Spleen (tissue), 11 donors: ENCODE data around the gene PIK3R3. TPM values are rescaled to one million over a fixed set of nuclear protein-coding genes. Genes with fewer than 3 reads are reported as not detected.

Source experiments
- DNase-seq: peaks from one replicate; pipeline ENCODE4 v3.0.0-alpha.2; 2020
- H3K27ac ChIP-seq, 8 donors: fragments of 200-600 bp; sonication (generic) in 7 of 8; 1 replicate in 4 of 8; 2 replicates in 4 of 8; pipeline versions ENCODE4 v1.5.0 to v1.8.0; 2016 to 2021; ENCODE audit warnings: inconsistent platforms in 4 of 8, mild to moderate bottlenecking in 4 of 8, moderate library complexity in 1 of 8
- H3K27me3 ChIP-seq, 7 donors: fragments of 200-600 bp; sonication (generic) in 6 of 7; replicated peaks in 1 of 7; 1 replicate in 4 of 7; 2 replicates in 3 of 7; pipeline versions ENCODE4 v1.5.0 to v1.8.0; 2016 to 2021; ENCODE audit warnings: inconsistent platforms in 3 of 7, mild to moderate bottlenecking in 1 of 7
- H3K36me3 ChIP-seq, 6 donors: fragments of 200-600 bp; sonication (generic) in 5 of 6; 1 replicate in 4 of 6; 2 replicates in 2 of 6; pipeline versions ENCODE4 v1.5.0 to v1.8.0; 2016 to 2021; ENCODE audit warnings: inconsistent platforms in 2 of 6
- H3K4me1 ChIP-seq, 6 donors: fragments of 200-600 bp; sonication (generic) in 5 of 6; 1 replicate in 3 of 6; 2 replicates in 3 of 6; pipeline versions ENCODE4 v1.5.0 to v1.8.0; 2016 to 2021; ENCODE audit warnings: inconsistent platforms in 3 of 6
- H3K4me3 ChIP-seq, 8 donors: fragments of 200-600 bp; sonication (generic) in 7 of 8; 1 replicate in 4 of 8; 2 replicates in 4 of 8; pipeline versions ENCODE4 v1.5.0 to v1.8.0; 2016 to 2021; ENCODE audit warnings: inconsistent platforms in 4 of 8, mild to moderate bottlenecking in 4 of 8, moderate library complexity in 2 of 8
- H3K9me3 ChIP-seq, 8 donors: fragments of 200-600 bp; sonication (generic) in 7 of 8; 1 replicate in 4 of 8; 2 replicates in 4 of 8; pipeline versions ENCODE4 v1.5.0 to v1.8.0; 2016 to 2021; ENCODE audit warnings: inconsistent platforms in 4 of 8
- CTCF ChIP-seq, 11 experiments: fragments of 200-600 bp in 7 of 11; fragments of 450-650 bp in 4 of 11; sonication (generic) in 4 of 11; IDR thresholded peaks in 8 of 11; conservative IDR thresholded peaks in 3 of 11; 1 replicate in 7 of 11; 2 replicates in 4 of 11; pipeline versions ENCODE4 v1.4.0 to v1.8.0; 2016 to 2021; ENCODE audit warnings: antibody characterized with exemption in 11 of 11, inconsistent platforms in 4 of 11, mild to moderate bottlenecking in 1 of 11
- POLR2A ChIP-seq, 3 donors: fragments of 450-650 bp; IDR thresholded peaks; one replicate each; pipeline ENCODE4 v1.5.1; 2017; ENCODE audit warnings: antibody characterized with exemption in 3 of 3, mild to moderate bottlenecking in 1 of 3
- POLR2AphosphoS5 ChIP-seq, 3 donors: sonication (generic); formaldehyde crosslinking; IDR thresholded peaks; one replicate each; pipeline ENCODE4 v1.5.1; 2017; ENCODE audit warnings: antibody characterized with exemption in 3 of 3
- WGBS, 5 donors: extraction: QIAGEN DNeasy Blood & Tissue Kit in 3 of 5; methylation state at CpG; one replicate each; pipeline versions ENCODE4 v1.1.5 to v1.1.7; 2013 to 2018; 5-methylcytosine and 5-hydroxymethylcytosine counted together
- intact Hi-C: fragments of 100-400 bp; cut with DNase I; formaldehyde crosslinking; loops from one replicate; pipeline ENCODE4 v1.15.0; 2023; ENCODE audit warnings: low total_unique reads
- polyA plus RNA-seq, 3 donors: library from polyadenylated mRNA; stranded (reverse); fragments of 200-250 nt; gene quantifications; one replicate each; pipeline ENCODE4 v1.2.1, GENCODE V29; 2013
- total RNA-seq, 7 donors: library from RNA; depleted of rRNA in 3 of 7; stranded (reverse); fragments of >200 nt in 3 of 7; fragmentation: NEBNext Ultra II Directional in 4 of 7; extraction: Animal tissue kit (Norgen Biotek cat#: 25700) in 4 of 7; gene quantifications; one replicate each; pipeline versions ENCODE4 v1.1.0 to v1.2.1, GENCODE V29; 2016 to 2021
- donor health status: healthy with polysubstance abuse.
- donor health status: DM: no; HTN: no; CAD: no; lungs with moderate emphysema.
- donor health status: DM: no; HTN: no; CAD: no.
- donor health status: Bipolar disorder and iron deficiency.
- donor health status: healthy.
- donor health status: DM: no; HTN: no; CAD: no.
- donor health status: DM: yes; HTN: yes; CAD: no.

PIK3R3 gene
- total and polyA plus RNA-seq, 10 donors, result 3.1 to 45.9 (median 23.9) TPM

GRCh38 chr1:46080257-46080656, 52.2 kb downstream of the PIK3R3 start:
- WGBS, 5 donors, result 80 to 93% (median 84%) methylated on average over 3 of the region's 3 CpGs
- intact Hi-C loops, result no loop called here

DNA sequence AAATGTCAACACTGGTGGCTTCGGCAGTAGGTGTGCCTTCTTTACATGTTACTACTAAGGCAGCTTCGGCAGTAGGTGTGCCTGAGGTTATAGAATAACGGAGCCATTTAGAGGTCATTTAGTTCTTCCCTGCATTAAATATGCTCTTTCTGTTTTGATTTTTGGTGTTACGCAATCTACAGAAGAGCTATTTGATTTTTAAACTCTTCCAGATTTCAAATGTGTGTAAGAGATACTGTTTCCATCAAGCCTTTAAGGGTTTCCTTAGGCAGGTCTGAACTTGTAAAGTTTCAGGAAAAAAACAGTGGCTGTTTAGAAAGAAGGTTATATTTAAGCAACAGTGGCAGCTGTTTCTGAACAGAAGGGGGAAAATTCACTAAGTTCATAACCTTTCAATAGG, 54.8 kb downstream of the PIK3R3 start:
- DNase-seq, result no peak

More at GRCh38 chr1:46080257-46080656, 52.2 kb downstream of the PIK3R3 start:
- Histone ChIP-seq H3K27me3 (no peaks in the 10 kb centered on the region), H3K9me3 (peaks cover 0 to 3% (median 0%) of the 10 kb centered on the region in 8 donors), H3K4me3 (no peak overlapping the region), H3K4me1 (peaks cover 0 to 32% (median 13%) of the 10 kb centered on the region in 6 donors), H3K36me3 (peaks cover 0 to 5% (median 0%) of the 10 kb centered on the region in 6 donors), H3K27ac (no peak overlapping the region)
- no peak for TF ChIP-seq POLR2A (IDR thresholded peaks at IDR 0.05)
- TF ChIP-seq CTCF (IDR thresholded peaks at IDR 0.05 in 8 of 11, conservative IDR thresholded peaks at IDR 0.05 in 3 of 11), result no peak
- TF ChIP-seq POLR2AphosphoS5 (IDR thresholded peaks at IDR 0.05), result no peak
- DNase-seq, result no peak

GRCh38 chr1:46076343-46076742, 56.1 kb downstream of the PIK3R3 start:
- DNase-seq, result no peak
- Histone ChIP-seq H3K36me3 (peaks cover 0 to 12% (median 0%) of the 10 kb centered on the region in 6 donors), H3K9me3 (no peaks in the 10 kb centered on the region), H3K27ac (no peak overlapping the region), H3K27me3 (no peaks in the 10 kb centered on the region), H3K4me1 (peaks cover 0 to 23% (median 8%) of the 10 kb centered on the region in 6 donors), H3K4me3 (no peak overlapping the region)
- intact Hi-C loops, result no loop called here
- 85 to 91% (median 89%) methylated on average over 2 of the region's 2 CpGs for WGBS, 5 donors
- TF ChIP-seq POLR2A (IDR thresholded peaks at IDR 0.05), result no peak

More for the DNA sequence above, 54.8 kb downstream of the PIK3R3 start:
- H3K4me3 ChIP-seq, result no peak overlapping the region
- intact Hi-C loops, result no loop called here
- WGBS, 5 donors, result 86 to 97% (median 90%) methylated on average over 4 of the region's 4 CpGs
- TF ChIP-seq POLR2A (IDR thresholded peaks at IDR 0.05), result no peak
- TF ChIP-seq CTCF (IDR thresholded peaks at IDR 0.05 in 8 of 11, conservative IDR thresholded peaks at IDR 0.05 in 3 of 11), result no peak
- TF ChIP-seq POLR2AphosphoS5 (IDR thresholded peaks at IDR 0.05), result no peak
- H3K27ac ChIP-seq, result no peak overlapping the region
- peaks cover 0 to 32% (median 13%) of the 10 kb centered on the region in 6 donors for H3K4me1 ChIP-seq
- H3K27me3 ChIP-seq, result no peaks in the 10 kb centered on the region
- no peaks in the 10 kb centered on the region for H3K9me3 ChIP-seq
- peaks cover 0 to 12% (median 0%) of the 10 kb centered on the region in 6 donors for H3K36me3 ChIP-seq

DNA sequence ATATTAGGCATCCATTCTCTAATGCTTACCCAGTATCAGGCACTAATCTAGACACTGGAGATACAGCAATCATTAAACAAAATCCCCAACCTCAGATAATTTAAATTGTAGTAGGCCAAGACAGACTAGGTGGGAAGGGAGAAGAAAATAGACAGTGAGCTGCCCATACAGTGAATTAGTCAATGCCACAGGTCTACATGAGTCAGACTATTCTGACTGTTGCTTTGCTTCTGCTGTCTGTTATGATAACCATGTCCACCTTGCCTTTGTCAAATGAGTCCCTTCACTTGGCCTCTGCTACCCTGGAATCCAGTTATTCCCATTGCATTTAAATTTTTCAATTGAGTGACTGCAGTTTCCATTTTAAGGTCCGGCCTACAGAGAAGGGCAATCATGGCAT, 59.5 kb downstream of the PIK3R3 start:
- Histone ChIP-seq H3K9me3 (no peaks in the 10 kb centered on the region), H3K4me3 (no peak overlapping the region), H3K36me3 (peaks cover 0 to 12% (median 0%) of the 10 kb centered on the region in 6 donors), H3K4me1 (peaks cover 0 to 33% (median 13%) of the 10 kb centered on the region in 6 donors), H3K27me3 (no peaks in the 10 kb centered on the region), H3K27ac (no peak overlapping the region)
- DNase-seq, result no peak
- TF ChIP-seq CTCF (IDR thresholded peaks at IDR 0.05 in 8 of 11, conservative IDR thresholded peaks at IDR 0.05 in 3 of 11), result no peak
- TF ChIP-seq POLR2AphosphoS5 (IDR thresholded peaks at IDR 0.05), result no peak
- TF ChIP-seq POLR2A (IDR thresholded peaks at IDR 0.05), result no peak
- 93 to 100% (median 97%) methylated on average over 1 of the region's 1 CpG for WGBS, 5 donors
- intact Hi-C loops, result no loop called here
